Measurements from ENCODE around the gene RXFP3.

GRCh38 chr5:33941090-33941489 is 4.9 kb downstream of the RXFP3 start:
- no peak for TF ChIP-seq CTCF (IDR thresholded peaks at IDR 0.05)
- TF ChIP-seq POLR2A (IDR thresholded peaks at IDR 0.05): no peak

All from thyroid gland (tissue), 4 donors.